Measurements from ENCODE around the gene COL23A1.

Gene COL23A1

GRCh38 chr5:178417391-178417811, 172.8 kb downstream of the COL23A1 start:
- DNase-seq: peak; percentile 94

- peak; percentile 59 for DNase-seq
Observed at GRCh38 chr5:178416919-178417318, 173.3 kb downstream of the COL23A1 start.

- no peak for DNase-seq
Observed at GRCh38 chr5:178416206-178416882, 173.8 kb downstream of the COL23A1 start.

- no peak for DNase-seq
Observed at GRCh38 chr5:178415353-178415752, 174.8 kb downstream of the COL23A1 start.

- no peak for DNase-seq
Observed at GRCh38 chr5:178413988-178414387, 176.2 kb downstream of the COL23A1 start.

GRCh38 chr5:178411083-178411482, 179.1 kb downstream of the COL23A1 start:
- no peak for DNase-seq

- no peak for DNase-seq
Observed at GRCh38 chr5:178407646-178408045, 182.5 kb downstream of the COL23A1 start.

GRCh38 chr5:178404987-178405386, 185.2 kb downstream of the COL23A1 start:
- no peak for DNase-seq

- no peak for DNase-seq
Observed at GRCh38 chr5:178403956-178404600, 186.1 kb downstream of the COL23A1 start.

- DNase-seq: no peak
Observed at GRCh38 chr5:178403351-178403750, 186.8 kb downstream of the COL23A1 start.

GRCh38 chr5:178399701-178400095, 190.5 kb downstream of the COL23A1 start:
- no peak for DNase-seq

- DNase-seq: no peak
Observed at GRCh38 chr5:178398901-178399700, 191.1 kb downstream of the COL23A1 start.

GRCh38 chr5:178396796-178397720, 193.1 kb downstream of the COL23A1 start:
- no peak for DNase-seq

GRCh38 chr5:178394074-178394473, 196.1 kb downstream of the COL23A1 start:
- DNase-seq: no peak

GRCh38 chr5:178392931-178393394, 197.2 kb downstream of the COL23A1 start:
- no peak for DNase-seq

- no peak for DNase-seq
Observed at GRCh38 chr5:178392386-178392785, 197.8 kb downstream of the COL23A1 start.

- no peak for DNase-seq
Observed at GRCh38 chr5:178391480-178391879, 198.7 kb downstream of the COL23A1 start.

GRCh38 chr5:178389796-178390195, 200.4 kb downstream of the COL23A1 start:
- DNase-seq: no peak

- no peak for DNase-seq
Observed at GRCh38 chr5:178389026-178389729, 201.0 kb downstream of the COL23A1 start.

- no peak for DNase-seq
Observed at GRCh38 chr5:178388386-178389025, 201.7 kb downstream of the COL23A1 start.

- no peak for DNase-seq
Observed at GRCh38 chr5:178387856-178388190, 202.4 kb downstream of the COL23A1 start.

Measured in OCI-M1 (cell line).